ENCODE measurements around the gene DISC1. TPM values are rescaled to one million over a fixed set of nuclear protein-coding genes. Genes with fewer than 3 reads are reported as not detected.

The DISC1 gene
- total and polyA plus RNA-seq, 2 of the 13 experiments (the other 11 are each of a cell fraction or from before 2014, with no cell fraction given), result 4.2 to 4.6 TPM

DNA sequence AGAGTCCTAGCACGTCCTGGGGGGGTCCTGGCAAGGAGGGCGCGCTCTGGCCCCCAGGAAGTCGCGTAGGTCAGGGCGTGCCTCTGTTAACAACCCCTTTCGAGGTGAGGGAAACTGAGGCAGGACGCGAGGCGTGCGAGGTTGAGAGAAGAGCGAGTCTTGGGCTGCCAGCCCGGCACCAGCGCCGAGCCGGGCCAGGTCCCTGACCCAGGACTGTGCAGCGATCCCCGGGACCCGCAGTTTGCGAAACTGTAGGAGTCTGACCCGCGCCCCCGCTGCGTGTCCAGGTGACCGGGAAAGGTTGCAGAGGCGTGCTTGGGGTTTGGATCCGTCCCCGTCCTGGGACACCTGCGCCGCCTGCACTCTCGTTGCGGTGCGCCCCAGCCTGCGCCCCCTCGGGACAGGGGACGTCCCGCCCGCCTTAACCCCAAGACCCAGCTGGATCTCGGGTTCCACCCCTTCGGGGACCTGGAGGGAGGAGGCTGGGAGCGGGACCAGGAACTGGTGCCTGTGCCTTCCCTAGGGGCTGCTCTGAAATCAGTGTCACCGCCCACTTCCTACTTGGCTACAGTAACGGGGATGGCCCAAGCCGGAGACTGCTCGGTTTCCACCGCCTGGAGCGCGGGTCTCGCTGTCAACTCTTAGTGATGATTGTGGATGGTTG lies 493 bp downstream of the DISC1 start (continued):
- TF ChIP-seq, protein P1, sequence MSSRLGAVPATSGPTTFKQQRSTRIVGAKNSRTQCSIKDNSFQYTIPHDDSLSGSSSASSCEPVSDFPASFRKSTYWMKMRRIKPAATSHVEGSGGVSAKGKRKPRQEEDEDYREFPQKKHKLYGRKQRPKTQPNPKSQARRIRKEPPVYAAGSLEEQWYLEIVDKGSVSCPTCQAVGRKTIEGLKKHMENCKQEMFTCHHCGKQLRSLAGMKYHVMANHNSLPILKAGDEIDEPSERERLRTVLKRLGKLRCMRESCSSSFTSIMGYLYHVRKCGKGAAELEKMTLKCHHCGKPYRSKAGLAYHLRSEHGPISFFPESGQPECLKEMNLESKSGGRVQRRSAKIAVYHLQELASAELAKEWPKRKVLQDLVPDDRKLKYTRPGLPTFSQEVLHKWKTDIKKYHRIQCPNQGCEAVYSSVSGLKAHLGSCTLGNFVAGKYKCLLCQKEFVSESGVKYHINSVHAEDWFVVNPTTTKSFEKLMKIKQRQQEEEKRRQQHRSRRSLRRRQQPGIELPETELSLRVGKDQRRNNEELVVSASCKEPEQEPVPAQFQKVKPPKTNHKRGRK (CRISPR knock-in tag; IDR thresholded peaks at IDR 0.05), result no peak
- TF ChIP-seq ZMYM2 (CRISPR knock-in tag; IDR thresholded peaks at IDR 0.05), result no peak
- TF ChIP-seq, protein P2, sequence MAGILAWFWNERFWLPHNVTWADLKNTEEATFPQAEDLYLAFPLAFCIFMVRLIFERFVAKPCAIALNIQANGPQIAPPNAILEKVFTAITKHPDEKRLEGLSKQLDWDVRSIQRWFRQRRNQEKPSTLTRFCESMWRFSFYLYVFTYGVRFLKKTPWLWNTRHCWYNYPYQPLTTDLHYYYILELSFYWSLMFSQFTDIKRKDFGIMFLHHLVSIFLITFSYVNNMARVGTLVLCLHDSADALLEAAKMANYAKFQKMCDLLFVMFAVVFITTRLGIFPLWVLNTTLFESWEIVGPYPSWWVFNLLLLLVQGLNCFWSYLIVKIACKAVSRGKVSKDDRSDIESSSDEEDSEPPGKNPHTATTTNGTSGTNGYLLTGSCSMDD (CRISPR knock-in tag; IDR thresholded peaks at IDR 0.05), result no peak
- peak; percentile 29; the same call in 1 of the 2 replicates for TF ChIP-seq PHF8 (CRISPR knock-in tag; IDR thresholded peaks at IDR 0.05)
- no peak for TF ChIP-seq ZNF672 (CRISPR knock-in tag; IDR thresholded peaks at IDR 0.05)
- TF ChIP-seq, protein P3, sequence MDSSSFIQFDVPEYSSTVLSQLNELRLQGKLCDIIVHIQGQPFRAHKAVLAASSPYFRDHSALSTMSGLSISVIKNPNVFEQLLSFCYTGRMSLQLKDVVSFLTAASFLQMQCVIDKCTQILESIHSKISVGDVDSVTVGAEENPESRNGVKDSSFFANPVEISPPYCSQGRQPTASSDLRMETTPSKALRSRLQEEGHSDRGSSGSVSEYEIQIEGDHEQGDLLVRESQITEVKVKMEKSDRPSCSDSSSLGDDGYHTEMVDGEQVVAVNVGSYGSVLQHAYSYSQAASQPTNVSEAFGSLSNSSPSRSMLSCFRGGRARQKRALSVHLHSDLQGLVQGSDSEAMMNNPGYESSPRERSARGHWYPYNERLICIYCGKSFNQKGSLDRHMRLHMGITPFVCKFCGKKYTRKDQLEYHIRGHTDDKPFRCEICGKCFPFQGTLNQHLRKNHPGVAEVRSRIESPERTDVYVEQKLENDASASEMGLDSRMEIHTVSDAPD (CRISPR knock-in tag; IDR thresholded peaks at IDR 0.05), result no peak
- TF ChIP-seq PPARG (CRISPR knock-in tag; conservative IDR thresholded peaks at IDR 0.05), result no peak
- TF ChIP-seq SETDB1 (CRISPR knock-in tag; IDR thresholded peaks at IDR 0.05; ENCODE audit: borderline replicate concordance), result no peak
- TF ChIP-seq ZNF34 (CRISPR knock-in tag; IDR thresholded peaks at IDR 0.05; ENCODE audit: borderline replicate concordance), result no peak
- no peak for TF ChIP-seq CBFB (CRISPR knock-in tag; IDR thresholded peaks at IDR 0.05)
- no peak for TF ChIP-seq CBX2 (IDR thresholded peaks at IDR 0.05; ENCODE audit: low read depth, low read length)
- TF ChIP-seq CBX2 (CRISPR knock-in tag; IDR thresholded peaks at IDR 0.05; ENCODE audit: low read depth), result no peak
- TF ChIP-seq, protein P4, sequence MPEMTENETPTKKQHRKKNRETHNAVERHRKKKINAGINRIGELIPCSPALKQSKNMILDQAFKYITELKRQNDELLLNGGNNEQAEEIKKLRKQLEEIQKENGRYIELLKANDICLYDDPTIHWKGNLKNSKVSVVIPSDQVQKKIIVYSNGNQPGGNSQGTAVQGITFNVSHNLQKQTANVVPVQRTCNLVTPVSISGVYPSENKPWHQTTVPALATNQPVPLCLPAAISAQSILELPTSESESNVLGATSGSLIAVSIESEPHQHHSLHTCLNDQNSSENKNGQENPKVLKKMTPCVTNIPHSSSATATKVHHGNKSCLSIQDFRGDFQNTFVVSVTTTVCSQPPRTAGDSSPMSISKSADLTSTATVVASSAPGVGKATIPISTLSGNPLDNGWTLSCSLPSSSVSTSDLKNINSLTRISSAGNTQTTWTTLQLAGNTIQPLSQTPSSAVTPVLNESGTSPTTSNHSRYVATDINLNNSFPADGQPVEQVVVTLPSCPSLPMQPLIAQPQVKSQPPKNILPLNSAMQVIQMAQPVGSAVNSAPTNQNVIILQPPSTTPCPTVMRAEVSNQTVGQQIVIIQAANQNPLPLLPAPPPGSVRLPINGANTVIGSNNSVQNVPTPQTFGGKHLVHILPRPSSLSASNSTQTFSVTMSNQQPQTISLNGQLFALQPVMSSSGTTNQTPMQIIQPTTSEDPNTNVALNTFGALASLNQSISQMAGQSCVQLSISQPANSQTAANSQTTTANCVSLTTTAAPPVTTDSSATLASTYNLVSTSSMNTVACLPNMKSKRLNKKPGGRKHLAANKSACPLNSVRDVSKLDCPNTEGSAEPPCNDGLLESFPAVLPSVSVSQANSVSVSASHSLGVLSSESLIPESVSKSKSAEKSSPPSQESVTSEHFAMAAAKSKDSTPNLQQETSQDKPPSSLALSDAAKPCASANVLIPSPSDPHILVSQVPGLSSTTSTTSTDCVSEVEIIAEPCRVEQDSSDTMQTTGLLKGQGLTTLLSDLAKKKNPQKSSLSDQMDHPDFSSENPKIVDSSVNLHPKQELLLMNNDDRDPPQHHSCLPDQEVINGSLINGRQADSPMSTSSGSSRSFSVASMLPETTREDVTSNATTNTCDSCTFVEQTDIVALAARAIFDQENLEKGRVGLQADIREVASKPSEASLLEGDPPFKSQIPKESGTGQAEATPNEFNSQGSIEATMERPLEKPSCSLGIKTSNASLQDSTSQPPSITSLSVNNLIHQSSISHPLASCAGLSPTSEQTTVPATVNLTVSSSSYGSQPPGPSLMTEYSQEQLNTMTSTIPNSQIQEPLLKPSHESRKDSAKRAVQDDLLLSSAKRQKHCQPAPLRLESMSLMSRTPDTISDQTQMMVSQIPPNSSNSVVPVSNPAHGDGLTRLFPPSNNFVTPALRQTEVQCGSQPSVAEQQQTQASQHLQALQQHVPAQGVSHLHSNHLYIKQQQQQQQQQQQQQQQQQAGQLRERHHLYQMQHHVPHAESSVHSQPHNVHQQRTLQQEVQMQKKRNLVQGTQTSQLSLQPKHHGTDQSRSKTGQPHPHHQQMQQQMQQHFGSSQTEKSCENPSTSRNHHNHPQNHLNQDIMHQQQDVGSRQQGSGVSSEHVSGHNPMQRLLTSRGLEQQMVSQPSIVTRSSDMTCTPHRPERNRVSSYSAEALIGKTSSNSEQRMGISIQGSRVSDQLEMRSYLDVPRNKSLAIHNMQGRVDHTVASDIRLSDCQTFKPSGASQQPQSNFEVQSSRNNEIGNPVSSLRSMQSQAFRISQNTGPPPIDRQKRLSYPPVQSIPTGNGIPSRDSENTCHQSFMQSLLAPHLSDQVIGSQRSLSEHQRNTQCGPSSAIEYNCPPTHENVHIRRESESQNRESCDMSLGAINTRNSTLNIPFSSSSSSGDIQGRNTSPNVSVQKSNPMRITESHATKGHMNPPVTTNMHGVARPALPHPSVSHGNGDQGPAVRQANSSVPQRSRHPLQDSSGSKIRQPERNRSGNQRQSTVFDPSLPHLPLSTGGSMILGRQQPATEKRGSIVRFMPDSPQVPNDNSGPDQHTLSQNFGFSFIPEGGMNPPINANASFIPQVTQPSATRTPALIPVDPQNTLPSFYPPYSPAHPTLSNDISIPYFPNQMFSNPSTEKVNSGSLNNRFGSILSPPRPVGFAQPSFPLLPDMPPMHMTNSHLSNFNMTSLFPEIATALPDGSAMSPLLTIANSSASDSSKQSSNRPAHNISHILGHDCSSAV (CRISPR knock-in tag; IDR thresholded peaks at IDR 0.05; ENCODE audit: borderline replicate concordance), result no peak
- TF ChIP-seq, protein P5, sequence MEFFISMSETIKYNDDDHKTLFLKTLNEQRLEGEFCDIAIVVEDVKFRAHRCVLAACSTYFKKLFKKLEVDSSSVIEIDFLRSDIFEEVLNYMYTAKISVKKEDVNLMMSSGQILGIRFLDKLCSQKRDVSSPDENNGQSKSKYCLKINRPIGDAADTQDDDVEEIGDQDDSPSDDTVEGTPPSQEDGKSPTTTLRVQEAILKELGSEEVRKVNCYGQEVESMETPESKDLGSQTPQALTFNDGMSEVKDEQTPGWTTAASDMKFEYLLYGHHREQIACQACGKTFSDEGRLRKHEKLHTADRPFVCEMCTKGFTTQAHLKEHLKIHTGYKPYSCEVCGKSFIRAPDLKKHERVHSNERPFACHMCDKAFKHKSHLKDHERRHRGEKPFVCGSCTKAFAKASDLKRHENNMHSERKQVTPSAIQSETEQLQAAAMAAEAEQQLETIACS (CRISPR knock-in tag; IDR thresholded peaks at IDR 0.05), result no peak
- no peak for TF ChIP-seq ZNF264 (CRISPR knock-in tag; IDR thresholded peaks at IDR 0.05)
- TF ChIP-seq FLYWCH1 (CRISPR knock-in tag; IDR thresholded peaks at IDR 0.05), result no peak
